Measurements from ENCODE around the gene TRAIP. TPM values are rescaled to one million over a fixed set of nuclear protein-coding genes. Genes with fewer than 3 reads are reported as not detected.
A peak's percentile ranks its signal among the peaks of the same experiment; 100 is the strongest.
"Not testable (repeated sequence)": the region's sequence is repeated elsewhere in the genome, so short reads cannot be mapped to it uniquely, and the experiment has no call there.

The TRAIP gene
- 5.3 and 5.7 TPM in 2 replicates for total RNA-seq (2014; rRNA removed; shearing (Covaris generic))
- polyA plus RNA-seq (2014; cell fraction: nucleus; rRNA removed) = 32.3 and 37.0 TPM in 2 replicates

- DNase-seq (ENCODE audit: extremely low read depth, low read depth) = peak; percentile 91
These were observed at the start of gene TRAIP for GRCh38 chr3:49856181-49857005. Gene TRAIP, minus strand, starts transcription at chr3:49856564. Its CDS starts 111 bp downstream, at chr3:49856453.

GRCh38 chr3:49904448-49904847 is 48.1 kb upstream of the TRAIP start:
- not testable (repeated sequence) for DNase-seq (ENCODE audit: extremely low read depth, low read depth)

- peak; percentile 40 for DNase-seq (ENCODE audit: extremely low read depth, low read depth)
These were observed 47.4 kb upstream of the TRAIP start, which contains the start of gene MST1R for GRCh38 chr3:49903451-49904424. Gene MST1R, minus strand, starts transcription at chr3:49903873. Its CDS starts 264 bp downstream, at chr3:49903609.

- DNase-seq (ENCODE audit: extremely low read depth, low read depth) = no peak
These were observed 46.4 kb upstream of the TRAIP start for GRCh38 chr3:49902511-49903345.

GRCh38 chr3:49901366-49902339 is 45.3 kb upstream of the TRAIP start:
- DNase-seq (ENCODE audit: extremely low read depth, low read depth) = no peak

- DNase-seq (ENCODE audit: extremely low read depth, low read depth) = peak; percentile 27
These were observed 44.3 kb upstream of the TRAIP start for GRCh38 chr3:49900491-49901153.

GRCh38 chr3:49899815-49900214 is 43.5 kb upstream of the TRAIP start:
- no peak for DNase-seq (ENCODE audit: extremely low read depth, low read depth)

GRCh38 chr3:49898991-49899390 is 42.6 kb upstream of the TRAIP start:
- DNase-seq (ENCODE audit: extremely low read depth, low read depth) = no peak

GRCh38 chr3:49896345-49896744 is 40.0 kb upstream of the TRAIP start:
- DNase-seq (ENCODE audit: extremely low read depth, low read depth) = no peak

GRCh38 chr3:49895791-49896190 is 39.4 kb upstream of the TRAIP start:
- DNase-seq (ENCODE audit: extremely low read depth, low read depth) = no peak

GRCh38 chr3:49889296-49889695 is 32.9 kb upstream of the TRAIP start:
- no peak for DNase-seq (ENCODE audit: extremely low read depth, low read depth)

GRCh38 chr3:49886922-49887265 is 30.5 kb upstream of the TRAIP start:
- DNase-seq (ENCODE audit: extremely low read depth, low read depth) = no peak

- DNase-seq (ENCODE audit: extremely low read depth, low read depth) = no peak
These were observed 27.6 kb upstream of the TRAIP start for GRCh38 chr3:49883998-49884397.

- no peak for DNase-seq (ENCODE audit: extremely low read depth, low read depth)
These were observed 25.8 kb upstream of the TRAIP start for GRCh38 chr3:49882166-49882565.

GRCh38 chr3:49880581-49881315 is 24.4 kb upstream of the TRAIP start:
- no peak for DNase-seq (ENCODE audit: extremely low read depth, low read depth)

GRCh38 chr3:49879721-49880120 is 23.4 kb upstream of the TRAIP start:
- DNase-seq (ENCODE audit: extremely low read depth, low read depth) = no peak

GRCh38 chr3:49878686-49879085 is 22.3 kb upstream of the TRAIP start:
- no peak for DNase-seq (ENCODE audit: extremely low read depth, low read depth)

- DNase-seq (ENCODE audit: extremely low read depth, low read depth) = no peak
These were observed 21.4 kb upstream of the TRAIP start for GRCh38 chr3:49877716-49878115.
